NCI-H1048 (cell line): ENCODE results near the gene CSF3R.

Experiments used
- DNase-seq: peaks from one replicate; lab custom pipeline; 2025; lab: John Stamatoyannopoulos, UW

Gene CSF3R

DNA sequence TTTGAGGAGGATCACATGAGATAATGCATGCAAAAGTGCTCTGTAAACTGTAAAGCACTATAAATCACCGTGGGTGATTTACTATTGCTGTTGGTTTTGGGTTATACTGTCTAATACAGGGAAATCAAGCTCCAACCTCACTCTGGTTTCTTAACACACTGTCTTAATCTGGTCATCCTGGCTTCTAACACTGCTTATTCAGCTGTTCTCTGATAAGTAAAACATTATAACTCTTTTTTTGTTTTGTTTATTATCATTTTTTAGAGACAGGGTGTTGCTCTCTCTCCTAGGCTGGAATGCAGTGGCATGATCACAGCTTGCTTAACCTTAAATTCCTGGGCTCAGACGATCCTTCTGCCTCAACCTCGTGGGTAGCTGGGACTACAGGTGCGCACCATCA lies 63.1 kb downstream of the CSF3R start:
- no peak for DNase-seq

DNA sequence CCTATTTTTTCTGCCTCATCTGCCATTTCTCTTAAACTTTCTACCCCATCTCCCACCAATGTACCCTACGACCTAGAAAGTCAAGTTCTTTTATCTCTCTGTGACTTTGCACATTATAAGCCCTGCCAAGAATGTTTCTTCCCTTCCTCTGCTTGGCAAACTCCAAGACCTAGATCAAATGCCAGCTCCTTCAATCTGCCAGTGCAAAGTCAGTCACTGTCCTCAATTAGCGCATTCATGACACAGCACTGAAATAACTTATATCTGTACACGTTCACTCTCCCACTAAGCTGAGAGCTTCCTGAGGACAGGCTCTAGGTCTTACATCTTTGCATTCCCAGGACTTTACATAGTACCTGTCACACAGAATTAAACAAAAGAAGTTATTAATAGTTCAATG lies 63.6 kb downstream of the CSF3R start:
- DNase-seq: no peak

DNA sequence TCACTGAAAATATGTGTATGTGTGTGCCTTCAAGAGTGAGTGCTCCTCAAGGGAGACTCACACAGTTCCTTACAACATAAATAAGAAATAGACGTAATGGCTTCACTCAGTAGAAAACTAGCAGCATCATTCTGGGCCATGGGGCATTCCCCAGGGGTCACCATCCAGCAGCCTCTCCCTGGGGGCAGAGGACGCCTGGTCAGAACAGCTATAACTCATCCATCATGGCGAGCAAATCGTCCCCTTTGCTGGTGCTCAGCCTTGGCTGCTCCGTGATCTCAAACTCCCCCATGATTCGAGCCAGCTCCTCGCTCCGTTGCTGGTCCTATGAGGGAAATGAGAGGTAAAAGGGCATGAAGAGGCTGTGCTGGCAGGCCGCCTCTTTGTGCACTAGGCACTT lies 64.8 kb downstream of the CSF3R start:
- no peak for DNase-seq
